ENCODE data around the gene HIPK1. TPM values are rescaled to one million over a fixed set of nuclear protein-coding genes. Genes with fewer than 3 reads are reported as not detected.

The HIPK1 gene
- total RNA-seq, 1 experiment from 2014 or later: 48.2 TPM

DNA sequence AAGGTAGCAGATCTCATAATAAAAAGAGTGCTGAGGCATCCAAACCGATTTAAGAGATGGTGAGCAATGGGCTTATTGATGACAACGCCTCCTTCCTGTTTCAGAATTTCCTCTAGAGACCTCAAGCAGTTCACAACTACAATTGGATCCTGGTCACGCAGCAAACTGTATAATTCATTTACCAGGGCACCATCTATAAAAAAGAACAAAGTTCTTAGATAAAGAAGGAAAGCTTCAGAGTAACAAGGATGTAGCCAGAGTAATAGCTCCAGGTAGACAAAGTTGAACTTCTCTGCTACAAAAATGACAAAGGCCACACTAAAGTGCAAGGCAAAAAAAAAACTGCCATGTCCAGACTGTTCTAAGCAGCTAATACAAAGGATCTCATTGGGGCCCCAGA is 27.9 kb upstream of the HIPK1 start:
- Histone ChIP-seq H3K4me1 (peaks cover 7% of the 10 kb centered on the region), H3K27me3 (replicated peaks; ENCODE audit: control insufficient read depth, insufficient read depth, low read length) (no peaks in the 10 kb centered on the region), H3K9me3 (no peaks in the 10 kb centered on the region), H3K36me3 (ENCODE audit: control insufficient read depth, insufficient read depth, low read length) (no peaks in the 10 kb centered on the region), H3K4me3 (ENCODE audit: low read depth, low read length) (no peak overlapping the region)
- no peak overlapping the region for H3K4me3 Mint-ChIP-seq (ENCODE audit: unreplicated experiment)
- H3K36me3 Mint-ChIP-seq (ENCODE audit: insufficient read depth, unreplicated experiment): peaks cover 6% of the 10 kb centered on the region
- no peaks in the 10 kb centered on the region for H3K9me3 Mint-ChIP-seq (ENCODE audit: unreplicated experiment)
- no peaks in the 10 kb centered on the region for H3K4me1 Mint-ChIP-seq (ENCODE audit: low read depth, unreplicated experiment)
- DNase-seq: no peak
- TF ChIP-seq, protein P1, sequence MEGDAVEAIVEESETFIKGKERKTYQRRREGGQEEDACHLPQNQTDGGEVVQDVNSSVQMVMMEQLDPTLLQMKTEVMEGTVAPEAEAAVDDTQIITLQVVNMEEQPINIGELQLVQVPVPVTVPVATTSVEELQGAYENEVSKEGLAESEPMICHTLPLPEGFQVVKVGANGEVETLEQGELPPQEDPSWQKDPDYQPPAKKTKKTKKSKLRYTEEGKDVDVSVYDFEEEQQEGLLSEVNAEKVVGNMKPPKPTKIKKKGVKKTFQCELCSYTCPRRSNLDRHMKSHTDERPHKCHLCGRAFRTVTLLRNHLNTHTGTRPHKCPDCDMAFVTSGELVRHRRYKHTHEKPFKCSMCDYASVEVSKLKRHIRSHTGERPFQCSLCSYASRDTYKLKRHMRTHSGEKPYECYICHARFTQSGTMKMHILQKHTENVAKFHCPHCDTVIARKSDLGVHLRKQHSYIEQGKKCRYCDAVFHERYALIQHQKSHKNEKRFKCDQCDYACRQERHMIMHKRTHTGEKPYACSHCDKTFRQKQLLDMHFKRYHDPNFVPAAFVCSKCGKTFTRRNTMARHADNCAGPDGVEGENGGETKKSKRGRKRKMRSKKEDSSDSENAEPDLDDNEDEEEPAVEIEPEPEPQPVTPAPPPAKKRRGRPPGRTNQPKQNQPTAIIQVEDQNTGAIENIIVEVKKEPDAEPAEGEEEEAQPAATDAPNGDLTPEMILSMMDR (IDR thresholded peaks at IDR 0.05; ENCODE audit: insufficient read depth in 1 of 2, low read depth in 1 of 2, low read length in 1 of 2, severe bottlenecking in 1 of 2, unreplicated experiment in 1 of 2): no peak
- intact Hi-C loops (cut with micrococcal nuclease; ENCODE audit: unreplicated experiment): no loop called here
- H3K27me3 Mint-ChIP-seq (ENCODE audit: insufficient read depth, unreplicated experiment): no peaks in the 10 kb centered on the region
- POLR2A ChIA-PET: no interaction called here
- CTCF ChIA-PET: no interaction called here
- BruUV-seq (replicated peaks): no TSS peak
- no peak overlapping the region for H3K27ac Mint-ChIP-seq (ENCODE audit: unreplicated experiment)

DNA sequence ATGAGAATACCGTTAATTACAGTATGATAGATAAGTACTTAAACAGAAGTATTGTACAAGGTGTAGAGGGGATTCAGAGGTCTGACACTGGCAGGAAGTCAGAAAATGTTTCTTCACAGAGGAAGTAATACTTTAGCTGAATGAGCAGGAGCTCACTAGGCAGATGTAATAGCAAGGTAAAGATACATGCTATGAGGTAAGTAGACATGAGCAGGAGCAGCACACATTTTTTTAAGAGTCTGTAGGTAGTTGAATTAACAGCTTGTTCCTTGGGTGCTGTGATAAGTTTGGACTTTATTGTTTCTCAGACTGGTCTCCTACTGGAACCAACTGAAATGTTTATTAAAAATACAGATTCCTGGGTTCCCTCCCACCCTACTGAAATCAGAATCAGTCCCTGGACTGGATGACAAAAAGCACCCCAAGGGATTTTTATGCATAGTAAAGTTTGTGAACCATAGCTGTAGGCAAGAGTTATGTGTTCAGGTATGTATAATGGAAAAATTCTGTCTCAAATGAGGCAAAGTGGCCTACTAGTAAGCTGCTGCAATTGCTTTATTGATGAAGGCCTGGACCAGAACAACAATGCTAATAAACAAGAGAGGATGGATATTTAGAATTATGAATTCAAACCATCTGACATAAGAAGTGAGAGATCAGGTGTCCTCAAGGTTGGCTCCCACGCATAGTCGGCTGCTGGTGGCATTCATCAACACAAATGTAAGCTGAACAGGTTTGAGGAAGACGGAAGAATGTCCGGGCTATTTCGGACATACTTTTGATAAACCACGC is 25.4 kb upstream of the HIPK1 start:
- Histone ChIP-seq H3K4me1 (peaks cover 7% of the 10 kb centered on the region), H3K27me3 (replicated peaks; ENCODE audit: control insufficient read depth, insufficient read depth, low read length) (no peaks in the 10 kb centered on the region), H3K4me3 (ENCODE audit: low read depth, low read length) (peak overlapping the region; percentile 65), H3K36me3 (ENCODE audit: control insufficient read depth, insufficient read depth, low read length) (no peaks in the 10 kb centered on the region), H3K9me3 (no peaks in the 10 kb centered on the region)
- no peak for DNase-seq
- H3K4me3 Mint-ChIP-seq (ENCODE audit: unreplicated experiment): peak overlapping the region; percentile 99
- no peaks in the 10 kb centered on the region for H3K27me3 Mint-ChIP-seq (ENCODE audit: insufficient read depth, unreplicated experiment)
- POLR2A ChIA-PET: interaction anchor here (0.6 to 1.5 kb wide), 3 partner anchors 25 to 91 kb away, joined by 3 to 8 read pairs (median 5); partner anchors contain the start of genes HIPK1 and RSBN1
- H3K9me3 Mint-ChIP-seq (ENCODE audit: unreplicated experiment): no peaks in the 10 kb centered on the region
- intact Hi-C loops (cut with micrococcal nuclease; ENCODE audit: unreplicated experiment): no loop called here
- peaks cover 1% of the 10 kb centered on the region for H3K36me3 Mint-ChIP-seq (ENCODE audit: insufficient read depth, unreplicated experiment)
- CTCF ChIA-PET: no interaction called here
- H3K4me1 Mint-ChIP-seq (ENCODE audit: low read depth, unreplicated experiment): no peaks in the 10 kb centered on the region
- no TSS peak for BruUV-seq (replicated peaks)
- H3K27ac Mint-ChIP-seq (ENCODE audit: unreplicated experiment): peak overlapping the region; percentile 96
- TF ChIP-seq, protein P1 (IDR thresholded peaks at IDR 0.05; ENCODE audit: insufficient read depth in 1 of 2, low read depth in 1 of 2, low read length in 1 of 2, severe bottlenecking in 1 of 2, unreplicated experiment in 1 of 2): no peak

DNA sequence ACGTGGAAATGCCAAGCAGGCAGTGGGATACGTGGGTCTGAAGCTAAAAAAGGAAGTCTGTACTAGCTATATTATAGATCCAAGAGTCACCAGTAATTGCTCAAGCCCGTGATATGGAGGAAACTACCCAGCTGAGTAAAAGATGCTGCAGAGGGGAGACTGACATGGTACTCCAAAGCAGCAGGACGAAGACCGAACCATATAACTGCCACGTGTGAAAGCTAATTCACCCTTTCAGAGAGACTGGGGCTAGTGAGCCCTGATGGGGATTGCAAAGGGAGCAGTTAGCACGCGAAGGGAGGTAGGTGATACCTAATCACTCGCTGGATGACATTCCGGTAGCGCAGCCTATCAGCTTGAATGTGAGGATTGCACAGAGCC is 24.8 kb upstream of the HIPK1 start:
- Histone ChIP-seq H3K4me3 (ENCODE audit: low read depth, low read length) (peak overlapping the region; percentile 65), H3K9me3 (no peaks in the 10 kb centered on the region), H3K4me1 (peaks cover 7% of the 10 kb centered on the region), H3K27me3 (replicated peaks; ENCODE audit: control insufficient read depth, insufficient read depth, low read length) (no peaks in the 10 kb centered on the region), H3K36me3 (ENCODE audit: control insufficient read depth, insufficient read depth, low read length) (no peaks in the 10 kb centered on the region)
- Mint-ChIP-seq H3K27ac (ENCODE audit: unreplicated experiment) (peak overlapping the region; percentile 96), H3K4me3 (ENCODE audit: unreplicated experiment) (peak overlapping the region; percentile 99), H3K36me3 (ENCODE audit: insufficient read depth, unreplicated experiment) (no peaks in the 10 kb centered on the region), H3K9me3 (ENCODE audit: unreplicated experiment) (no peaks in the 10 kb centered on the region), H3K27me3 (ENCODE audit: insufficient read depth, unreplicated experiment) (no peaks in the 10 kb centered on the region), H3K4me1 (ENCODE audit: low read depth, unreplicated experiment) (no peaks in the 10 kb centered on the region)
- TF ChIP-seq, protein P1 (IDR thresholded peaks at IDR 0.05; ENCODE audit: insufficient read depth in 1 of 2, low read depth in 1 of 2, low read length in 1 of 2, severe bottlenecking in 1 of 2, unreplicated experiment in 1 of 2): no peak
- intact Hi-C loops (cut with micrococcal nuclease; ENCODE audit: unreplicated experiment): no loop called here
- POLR2A ChIA-PET: interaction anchor here (0.6 to 1.5 kb wide), 3 partner anchors 24 to 92 kb away, joined by 3 to 8 read pairs (median 5); partner anchors contain the start of genes HIPK1 and RSBN1
- BruUV-seq (replicated peaks): TSS peak; percentile 58
- CTCF ChIA-PET: no interaction called here
- peak in 1 of 2 experiments; percentile 46 for DNase-seq

All from Caco-2 (cell line).